Measurements from ENCODE around the gene SLC46A2. TPM values are rescaled to one million over a fixed set of nuclear protein-coding genes. Genes with fewer than 3 reads are reported as not detected.

Gene SLC46A2, protein sequence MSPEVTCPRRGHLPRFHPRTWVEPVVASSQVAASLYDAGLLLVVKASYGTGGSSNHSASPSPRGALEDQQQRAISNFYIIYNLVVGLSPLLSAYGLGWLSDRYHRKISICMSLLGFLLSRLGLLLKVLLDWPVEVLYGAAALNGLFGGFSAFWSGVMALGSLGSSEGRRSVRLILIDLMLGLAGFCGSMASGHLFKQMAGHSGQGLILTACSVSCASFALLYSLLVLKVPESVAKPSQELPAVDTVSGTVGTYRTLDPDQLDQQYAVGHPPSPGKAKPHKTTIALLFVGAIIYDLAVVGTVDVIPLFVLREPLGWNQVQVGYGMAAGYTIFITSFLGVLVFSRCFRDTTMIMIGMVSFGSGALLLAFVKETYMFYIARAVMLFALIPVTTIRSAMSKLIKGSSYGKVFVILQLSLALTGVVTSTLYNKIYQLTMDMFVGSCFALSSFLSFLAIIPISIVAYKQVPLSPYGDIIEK
- 3.1 TPM for total RNA-seq
- 1.4 TPM for polyA plus RNA-seq

DNA sequence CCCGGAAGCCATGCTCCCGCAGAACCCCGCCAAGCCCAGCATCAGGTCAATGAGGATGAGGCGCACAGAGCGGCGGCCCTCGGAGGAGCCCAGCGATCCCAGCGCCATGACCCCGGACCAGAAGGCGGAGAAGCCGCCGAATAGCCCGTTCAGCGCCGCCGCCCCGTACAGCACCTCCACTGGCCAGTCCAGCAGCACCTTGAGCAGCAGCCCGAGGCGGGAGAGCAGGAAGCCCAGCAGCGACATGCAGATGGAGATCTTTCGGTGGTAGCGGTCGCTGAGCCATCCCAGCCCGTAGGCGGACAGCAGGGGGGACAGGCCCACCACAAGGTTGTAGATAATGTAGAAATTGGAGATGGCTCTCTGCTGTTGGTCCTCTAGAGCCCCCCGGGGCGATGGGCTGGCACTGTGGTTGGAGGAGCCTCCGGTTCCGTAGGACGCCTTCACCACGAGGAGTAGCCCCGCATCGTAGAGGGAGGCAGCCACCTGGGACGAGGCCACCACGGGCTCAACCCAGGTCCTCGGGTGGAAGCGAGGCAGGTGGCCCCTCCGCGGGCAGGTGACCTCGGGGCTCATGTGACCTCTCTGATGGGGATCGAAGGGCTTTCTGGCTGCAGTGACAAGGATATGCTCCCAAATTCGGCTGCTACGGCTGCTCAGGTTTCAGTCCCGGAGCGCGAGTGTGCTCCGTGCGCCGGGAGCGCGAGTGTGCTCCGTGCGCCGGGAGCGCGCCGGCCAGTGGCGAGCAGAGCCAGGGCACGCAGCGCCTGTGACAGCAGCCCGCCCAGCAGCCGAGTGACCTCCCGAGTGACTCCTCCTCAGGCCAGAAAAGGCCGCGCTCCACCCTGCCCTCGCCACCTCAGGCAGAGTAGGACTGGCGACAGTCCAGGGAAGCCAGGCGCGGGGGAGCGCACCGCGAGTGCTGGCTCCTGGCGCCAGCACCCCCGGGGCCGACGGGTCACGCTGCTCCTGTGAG, at the start of gene SLC46A2:
Gene SLC46A2 (minus strand): TSS at position 771 of the 976 bp plus-strand sequence. CDS start 195 bp downstream, at position 576.
- Histone ChIP-seq H3K4me1 (ENCODE audit: insufficient read depth) (peaks cover 4% of the 10 kb centered on the region), H3K4me3 (ENCODE audit: low read depth, low read length) (peak within 1 kb of the TSS; percentile 38), H3K27ac (ENCODE audit: low read depth) (no peak within 1 kb of the TSS), H3K36me3 (ENCODE audit: insufficient read depth) (no peaks in the 10 kb centered on the region)
- no peak for DNase-seq (ENCODE audit: extremely low spot score)
- WGBS: 16% methylated on average over 78 of the region's 78 CpGs

DNA sequence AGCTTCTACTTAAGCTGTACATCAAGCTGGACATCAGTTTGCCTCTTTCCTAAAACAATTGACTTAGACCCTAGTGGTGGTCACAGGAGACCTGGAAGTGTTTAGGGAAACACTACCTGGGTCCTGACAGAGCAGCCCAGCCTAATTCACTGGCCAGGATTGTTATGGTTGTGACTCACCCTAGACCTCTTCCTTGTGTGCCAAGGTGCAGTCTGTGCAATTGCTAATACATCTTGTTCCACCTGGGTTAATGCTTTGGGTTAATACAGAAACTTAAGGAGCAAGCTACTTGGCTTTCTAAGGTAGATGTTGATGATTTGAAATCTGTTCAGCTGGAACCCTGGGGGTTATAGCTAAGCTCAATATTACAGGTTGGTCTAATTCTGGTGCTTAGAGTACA, 48.7 kb upstream of the SLC46A2 start:
- no peak for DNase-seq (ENCODE audit: extremely low spot score)
- no peak overlapping the region for H3K4me3 ChIP-seq (ENCODE audit: low read depth, low read length)
- H3K4me1 ChIP-seq (ENCODE audit: insufficient read depth): no peaks in the 10 kb centered on the region
- H3K36me3 ChIP-seq (ENCODE audit: insufficient read depth): no peaks in the 10 kb centered on the region
- no peak overlapping the region for H3K27ac ChIP-seq (ENCODE audit: low read depth)

- no peak for DNase-seq (ENCODE audit: extremely low spot score)
- no peaks in the 10 kb centered on the region for H3K36me3 ChIP-seq (ENCODE audit: insufficient read depth)
- H3K4me3 ChIP-seq (ENCODE audit: low read depth, low read length): no peak overlapping the region
- 60% methylated on average over 2 of the region's 2 CpGs for WGBS
- H3K27ac ChIP-seq (ENCODE audit: low read depth): no peak overlapping the region
- H3K4me1 ChIP-seq (ENCODE audit: insufficient read depth): no peaks in the 10 kb centered on the region
Measured at GRCh38 chr9:112933696-112934095, 43.0 kb upstream of the SLC46A2 start.

GRCh38 chr9:112925058-112925641, 34.5 kb upstream of the SLC46A2 start:
- Histone ChIP-seq H3K36me3 (ENCODE audit: insufficient read depth) (no peaks in the 10 kb centered on the region), H3K27ac (ENCODE audit: low read depth) (no peak overlapping the region), H3K4me3 (ENCODE audit: low read depth, low read length) (no peak overlapping the region), H3K4me1 (ENCODE audit: insufficient read depth) (no peaks in the 10 kb centered on the region)
- WGBS: 35% methylated on average over 8 of the region's 8 CpGs
- DNase-seq (ENCODE audit: extremely low spot score): no peak

DNA sequence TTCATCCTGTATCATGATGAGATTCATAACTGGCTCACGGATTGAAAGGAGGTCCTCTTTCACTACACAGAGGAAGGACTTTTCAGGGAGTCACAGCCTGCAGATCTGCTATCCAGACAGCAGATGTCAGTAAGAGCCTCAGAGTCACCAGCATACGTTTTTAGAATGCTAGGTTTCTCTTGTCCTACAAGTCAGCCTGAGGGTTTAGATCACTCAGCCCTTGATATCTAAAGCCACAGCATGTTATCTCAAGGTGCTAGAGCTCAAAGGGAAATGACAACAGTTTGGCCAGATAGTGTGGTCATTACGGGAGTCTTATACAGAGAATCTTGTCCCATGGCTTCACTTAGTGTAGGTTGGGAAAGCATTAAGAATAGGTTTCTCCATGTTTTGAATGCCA, 30.9 kb upstream of the SLC46A2 start:
- H3K4me1 ChIP-seq (ENCODE audit: insufficient read depth): no peaks in the 10 kb centered on the region
- no peak for DNase-seq (ENCODE audit: extremely low spot score)
- 20% methylated on average over 3 of the region's 3 CpGs for WGBS

GRCh38 chr9:112917987-112918362, 27.3 kb upstream of the SLC46A2 start:
- H3K27ac ChIP-seq (ENCODE audit: low read depth): no peak overlapping the region
- DNase-seq (ENCODE audit: extremely low spot score): no peak
- WGBS: 54% methylated on average over 1 of the region's 1 CpG
- H3K4me1 ChIP-seq (ENCODE audit: insufficient read depth): no peaks in the 10 kb centered on the region
- H3K4me3 ChIP-seq (ENCODE audit: low read depth, low read length): no peak overlapping the region
- no peaks in the 10 kb centered on the region for H3K36me3 ChIP-seq (ENCODE audit: insufficient read depth)

More for the DNA sequence above, 30.9 kb upstream of the SLC46A2 start:
- H3K4me3 ChIP-seq (ENCODE audit: low read depth, low read length): no peak overlapping the region
- H3K36me3 ChIP-seq (ENCODE audit: insufficient read depth): no peaks in the 10 kb centered on the region
- no peak overlapping the region for H3K27ac ChIP-seq (ENCODE audit: low read depth)

DNA sequence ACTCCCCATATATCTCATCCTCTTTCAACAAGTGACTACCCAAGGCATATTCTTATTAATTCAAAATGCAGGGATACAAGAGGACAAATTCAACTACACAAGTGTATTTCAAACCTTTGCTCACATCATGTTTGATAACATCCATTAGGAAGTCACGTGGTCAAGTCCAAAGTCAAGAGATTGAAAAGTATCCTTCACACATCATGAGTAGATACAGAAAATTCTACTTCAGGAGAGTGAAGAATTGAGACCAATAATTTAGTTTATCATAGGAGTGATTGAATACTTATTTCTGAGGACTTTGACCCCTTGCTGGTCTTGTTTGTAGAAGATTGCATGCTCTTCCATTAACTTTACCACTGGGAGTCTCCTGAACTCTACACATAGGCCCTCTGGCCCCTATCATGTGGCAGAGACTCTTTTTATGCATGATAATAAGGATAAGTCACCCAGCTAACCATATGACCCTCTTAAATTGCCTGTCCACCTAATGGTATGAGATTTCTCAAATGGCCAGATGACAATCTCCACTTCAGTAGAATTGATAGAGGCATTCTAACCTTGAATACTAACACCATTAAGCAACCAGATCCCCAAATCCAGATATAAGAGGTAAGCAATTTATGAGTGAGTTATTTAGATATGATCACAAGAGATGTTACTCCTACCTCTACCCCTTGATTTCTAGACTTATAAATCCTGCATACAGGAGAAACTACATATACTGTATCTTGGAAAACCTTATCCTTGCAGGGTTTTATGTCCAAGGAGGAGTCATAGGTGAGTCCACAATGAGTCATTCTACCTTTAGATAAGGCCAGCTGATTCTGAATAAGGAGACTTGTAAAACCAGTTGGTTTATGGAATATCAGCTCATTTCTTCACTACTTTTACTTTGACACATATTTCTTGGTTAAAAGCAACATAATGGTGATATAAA, 26.6 kb upstream of the SLC46A2 start:
- Histone ChIP-seq H3K36me3 (ENCODE audit: insufficient read depth) (no peaks in the 10 kb centered on the region), H3K27ac (ENCODE audit: low read depth) (no peak overlapping the region), H3K4me3 (ENCODE audit: low read depth, low read length) (no peak overlapping the region), H3K4me1 (ENCODE audit: insufficient read depth) (no peaks in the 10 kb centered on the region)
- DNase-seq (ENCODE audit: extremely low spot score): no peak
- WGBS: 46% methylated on average over 1 of the region's 1 CpG

GRCh38 chr9:112914524-112914923, 23.8 kb upstream of the SLC46A2 start:
- DNase-seq (ENCODE audit: extremely low spot score): peak; percentile 47
- 51% methylated on average over 2 of the region's 2 CpGs for WGBS
- H3K36me3 ChIP-seq (ENCODE audit: insufficient read depth): no peaks in the 10 kb centered on the region
- H3K4me1 ChIP-seq (ENCODE audit: insufficient read depth): no peaks in the 10 kb centered on the region
- no peak overlapping the region for H3K27ac ChIP-seq (ENCODE audit: low read depth)
- H3K4me3 ChIP-seq (ENCODE audit: low read depth, low read length): no peak overlapping the region

- Histone ChIP-seq H3K27ac (ENCODE audit: low read depth) (no peak overlapping the region), H3K4me3 (ENCODE audit: low read depth, low read length) (no peak overlapping the region), H3K4me1 (ENCODE audit: insufficient read depth) (no peaks in the 10 kb centered on the region), H3K36me3 (ENCODE audit: insufficient read depth) (no peaks in the 10 kb centered on the region)
- DNase-seq (ENCODE audit: extremely low spot score): no peak
- 87% methylated on average over 4 of the region's 4 CpGs for whole genome bisulfite sequencing
Measured at GRCh38 chr9:112913326-112913725, 22.6 kb upstream of the SLC46A2 start.

DNA sequence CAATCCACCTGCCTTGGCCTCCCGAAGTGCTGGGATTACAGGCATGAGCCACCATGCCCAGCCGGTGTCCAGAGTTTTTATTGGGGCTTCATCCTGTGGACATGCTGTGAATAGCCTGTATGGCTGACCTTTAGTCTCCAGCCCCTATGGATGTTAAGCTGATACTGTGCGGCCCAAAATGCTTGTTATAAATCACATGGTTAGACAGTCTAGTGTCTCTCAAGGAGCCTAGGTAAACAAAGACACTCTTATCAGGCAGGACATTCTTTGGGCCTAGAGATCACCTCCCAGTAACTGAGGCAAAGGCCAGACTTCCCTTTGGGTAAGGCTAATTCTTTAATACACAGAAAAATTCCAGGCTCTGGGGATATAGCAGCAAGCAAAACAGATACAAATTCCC, 22.0 kb upstream of the SLC46A2 start:
- no peaks in the 10 kb centered on the region for H3K4me1 ChIP-seq (ENCODE audit: insufficient read depth)

DNA sequence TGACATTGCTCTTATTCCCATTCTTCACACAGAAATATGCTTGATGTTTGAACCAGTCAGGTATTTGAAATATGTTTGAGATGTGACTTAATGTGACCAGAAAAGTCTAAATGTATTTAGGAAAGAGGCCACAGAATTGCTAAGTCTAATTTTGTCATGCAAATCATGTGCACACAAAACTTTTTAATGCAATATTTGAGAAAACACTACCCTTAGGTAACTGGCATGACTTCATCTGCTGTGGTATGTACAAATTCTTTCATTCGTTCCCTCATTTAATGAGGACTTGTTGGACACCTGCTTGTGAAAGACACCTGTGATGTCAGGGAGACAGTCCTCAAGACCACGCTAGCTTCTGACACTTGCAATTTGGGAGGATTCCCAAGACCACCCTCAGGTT, 21.1 kb upstream of the SLC46A2 start:
- 61% methylated on average over 2 of the region's 2 CpGs for WGBS
- H3K4me1 ChIP-seq (ENCODE audit: insufficient read depth): no peaks in the 10 kb centered on the region
- no peak overlapping the region for H3K4me3 ChIP-seq (ENCODE audit: low read depth, low read length)
- no peak for DNase-seq (ENCODE audit: extremely low spot score)
- H3K27ac ChIP-seq (ENCODE audit: low read depth): no peak overlapping the region
- no peaks in the 10 kb centered on the region for H3K36me3 ChIP-seq (ENCODE audit: insufficient read depth)

More for the DNA sequence above, 22.0 kb upstream of the SLC46A2 start:
- no peak for DNase-seq (ENCODE audit: extremely low spot score)
- 82% methylated on average over 3 of the region's 3 CpGs for WGBS
- H3K4me3 ChIP-seq (ENCODE audit: low read depth, low read length): no peak overlapping the region
- H3K36me3 ChIP-seq (ENCODE audit: insufficient read depth): no peaks in the 10 kb centered on the region
- H3K27ac ChIP-seq (ENCODE audit: low read depth): no peak overlapping the region

DNA sequence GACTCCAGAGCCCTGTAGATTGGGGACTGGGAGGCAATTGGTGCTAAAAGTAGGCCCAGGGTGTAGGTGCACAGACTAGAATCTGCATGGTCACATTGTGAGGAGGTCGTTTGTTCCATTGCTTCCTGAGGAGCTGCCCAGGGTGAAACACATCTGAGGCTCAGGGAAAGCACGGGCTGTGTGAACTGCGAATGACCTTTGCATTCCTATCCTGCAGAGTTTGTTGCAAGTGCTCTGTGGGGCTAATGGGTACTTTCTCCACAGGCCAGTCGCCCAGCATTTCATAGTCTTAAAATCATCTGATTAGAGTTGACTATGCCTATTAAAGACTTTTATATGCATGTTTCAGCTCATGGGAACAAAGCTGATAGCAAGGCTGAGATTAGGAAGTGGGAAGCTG, 14.4 kb upstream of the SLC46A2 start:
- Histone ChIP-seq H3K36me3 (ENCODE audit: insufficient read depth) (no peaks in the 10 kb centered on the region), H3K27ac (ENCODE audit: low read depth) (no peak overlapping the region), H3K4me3 (ENCODE audit: low read depth, low read length) (no peak overlapping the region), H3K4me1 (ENCODE audit: insufficient read depth) (no peaks in the 10 kb centered on the region)
- 36% methylated on average over 4 of the region's 4 CpGs for WGBS
- DNase-seq (ENCODE audit: extremely low spot score): no peak

DNA sequence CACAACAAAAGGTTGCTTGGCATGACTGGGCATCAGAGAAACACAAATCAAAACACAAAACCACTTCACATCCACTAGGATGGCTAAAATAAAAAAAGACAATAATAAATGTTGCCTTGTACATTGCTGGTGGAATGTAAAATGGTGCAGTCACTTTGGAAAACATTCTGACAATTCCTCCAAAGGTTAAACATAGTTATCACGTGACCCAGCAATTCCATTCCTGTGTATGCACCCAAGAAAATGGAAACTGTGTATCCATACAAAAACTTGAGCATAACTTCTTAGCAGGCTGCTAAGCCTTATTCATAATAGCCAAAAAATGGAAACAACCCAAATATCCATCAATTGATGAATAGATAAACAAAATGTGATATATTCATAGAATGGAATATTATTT, 10.2 kb upstream of the SLC46A2 start:
- DNase-seq (ENCODE audit: extremely low spot score): no peak
- H3K27ac ChIP-seq (ENCODE audit: low read depth): no peak overlapping the region

More for the DNA sequence above, 10.2 kb upstream of the SLC46A2 start:
- Histone ChIP-seq H3K4me1 (ENCODE audit: insufficient read depth) (no peaks in the 10 kb centered on the region), H3K4me3 (ENCODE audit: low read depth, low read length) (no peak overlapping the region), H3K36me3 (ENCODE audit: insufficient read depth) (no peaks in the 10 kb centered on the region)
- 58% methylated on average over 1 of the region's 1 CpG for WGBS
